Measurements from ENCODE around the gene DPCD. TPM values are rescaled to one million over a fixed set of nuclear protein-coding genes. Genes with fewer than 3 reads are reported as not detected.

DPCD gene
- total RNA-seq, 2 experiments from 2014 or later: 9.1 to 10.3 TPM

DNA sequence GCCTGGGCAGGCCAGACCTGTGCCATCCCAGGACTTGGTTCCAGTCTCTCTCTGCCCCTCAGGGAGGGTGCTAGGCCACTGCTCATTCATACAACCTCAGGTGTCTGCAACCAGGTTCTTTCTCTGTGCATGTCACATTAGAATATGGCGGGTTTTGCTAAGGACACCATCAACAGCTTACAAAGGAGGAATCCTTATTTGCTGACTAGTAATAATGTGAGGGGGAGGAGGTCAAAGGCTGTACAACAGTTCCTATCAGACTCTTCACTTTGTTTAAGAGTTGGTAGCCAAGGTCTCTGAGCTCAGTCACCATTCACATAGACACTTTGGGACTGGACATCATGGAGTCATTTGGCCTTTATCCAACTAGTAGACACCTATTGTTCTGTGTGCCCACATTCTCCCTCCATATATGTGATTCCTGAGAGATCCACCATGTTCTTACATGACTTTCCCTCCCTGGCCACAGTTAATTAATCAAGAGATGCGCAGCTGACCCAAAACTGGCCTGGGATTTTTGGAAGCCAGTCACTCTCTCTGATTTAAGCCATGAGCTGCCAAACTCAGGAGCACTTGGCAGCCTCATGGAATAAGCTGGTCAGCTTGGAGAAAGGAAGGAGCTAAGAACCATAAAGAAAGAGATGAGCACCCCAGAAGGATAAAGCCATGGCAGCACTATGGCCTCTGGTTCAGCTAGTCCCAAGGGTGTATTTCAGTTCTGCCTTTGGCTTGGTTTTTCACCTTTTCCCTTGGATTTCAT lies 51.2 kb downstream of the DPCD start:
- TF ChIP-seq CTCF (conservative IDR thresholded peaks at IDR 0.05; ENCODE audit: low read length): no peak
- no peak for TF ChIP-seq EZH2phosphoT487 (IDR thresholded peaks at IDR 0.05; ENCODE audit: borderline replicate concordance, low read depth, low read length)
- POLR2A ChIA-PET: no interaction called here
- no TSS peak for BruUV-seq (replicated peaks)

DNA sequence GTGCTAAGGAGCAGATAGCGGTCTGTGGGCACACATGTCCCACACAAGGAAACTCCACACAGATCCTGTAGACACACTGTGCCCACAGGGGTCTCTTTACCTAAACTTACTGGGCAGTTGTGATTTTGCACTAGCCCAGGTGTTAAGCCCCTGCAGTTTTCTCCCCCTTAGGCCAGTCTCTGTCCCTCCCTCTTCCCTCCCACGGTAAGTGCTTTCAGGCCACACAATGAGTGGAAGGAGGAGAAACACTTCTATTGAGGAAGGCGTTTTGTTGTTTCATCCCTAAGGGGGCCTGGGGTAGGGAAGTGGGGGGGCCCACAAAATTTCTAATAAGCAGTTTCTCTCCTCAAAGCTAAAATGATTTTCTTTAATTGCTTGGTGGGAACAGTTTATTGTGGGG lies 55.4 kb downstream of the DPCD start:
- Histone ChIP-seq H3K9me3 (ENCODE audit: low read length) (no peaks in the 10 kb centered on the region), H3K4me3 (ENCODE audit: low read depth, low read length, poor library complexity, severe bottlenecking) (no peak overlapping the region), H4K20me1 (ENCODE audit: insufficient read depth, low read length) (no peaks in the 10 kb centered on the region), H3K9me2 (ENCODE audit: insufficient read depth, low read length) (no peaks in the 10 kb centered on the region), H3K79me2 (ENCODE audit: insufficient read depth, low read depth, low read length) (no peaks in the 10 kb centered on the region), H3K27ac (ENCODE audit: low read depth, low read length, poor library complexity, severe bottlenecking) (no peak overlapping the region), H2AFZ (ENCODE audit: low read length) (no peak overlapping the region), H3K4me2 (ENCODE audit: low read length) (no peak overlapping the region), H3K36me3 (ENCODE audit: insufficient read depth, low read length) (peaks cover 23% of the 10 kb centered on the region; the same call in 1 of the 2 replicates), H3K4me1 (ENCODE audit: insufficient read depth, low read length, poor library complexity, severe bottlenecking) (no peaks in the 10 kb centered on the region)
- DNase-seq (ENCODE audit: low spot score): no peak
- ChIA-PET POLR2A (no interaction called here), CTCF (ENCODE audit: unreplicated experiment) (no interaction called here)
- TF ChIP-seq CTCF (conservative IDR thresholded peaks at IDR 0.05; ENCODE audit: low read length): no peak
- TF ChIP-seq EZH2phosphoT487 (IDR thresholded peaks at IDR 0.05; ENCODE audit: borderline replicate concordance, low read depth, low read length): no peak
- intact Hi-C loops (cut with micrococcal nuclease; ENCODE audit: unreplicated experiment): no loop called here
- BruUV-seq (replicated peaks): no TSS peak

More for the DNA sequence above, 51.2 kb downstream of the DPCD start:
- no peaks in the 10 kb centered on the region for H4K20me1 ChIP-seq (ENCODE audit: insufficient read depth, low read length)
- H3K9me3 ChIP-seq (ENCODE audit: low read length): no peaks in the 10 kb centered on the region
- H3K36me3 ChIP-seq (ENCODE audit: insufficient read depth, low read length): peaks cover 35% of the 10 kb centered on the region
- no peak overlapping the region for H3K27ac ChIP-seq (ENCODE audit: low read depth, low read length, poor library complexity, severe bottlenecking)
- H3K4me1 ChIP-seq (ENCODE audit: insufficient read depth, low read length, poor library complexity, severe bottlenecking): no peaks in the 10 kb centered on the region
- H3K9me2 ChIP-seq (ENCODE audit: insufficient read depth, low read length): no peaks in the 10 kb centered on the region
- H3K4me3 ChIP-seq (ENCODE audit: low read depth, low read length, poor library complexity, severe bottlenecking): no peak overlapping the region
- DNase-seq (ENCODE audit: low spot score): no peak
- H3K4me2 ChIP-seq (ENCODE audit: low read length): no peak overlapping the region
- H2AFZ ChIP-seq (ENCODE audit: low read length): no peak overlapping the region
- H3K79me2 ChIP-seq (ENCODE audit: insufficient read depth, low read depth, low read length): no peaks in the 10 kb centered on the region
- CTCF ChIA-PET (ENCODE audit: unreplicated experiment): no interaction called here
- intact Hi-C loops (cut with micrococcal nuclease; ENCODE audit: unreplicated experiment): no loop called here

- CTCF ChIA-PET (ENCODE audit: unreplicated experiment): no interaction called here
- no peaks in the 10 kb centered on the region for H4K20me1 ChIP-seq (ENCODE audit: insufficient read depth, low read length)
- no peaks in the 10 kb centered on the region for H3K4me1 ChIP-seq (ENCODE audit: insufficient read depth, low read length, poor library complexity, severe bottlenecking)
- no peaks in the 10 kb centered on the region for H3K79me2 ChIP-seq (ENCODE audit: insufficient read depth, low read depth, low read length)
- TF ChIP-seq EZH2phosphoT487 (IDR thresholded peaks at IDR 0.05; ENCODE audit: borderline replicate concordance, low read depth, low read length) (no peak), CTCF (conservative IDR thresholded peaks at IDR 0.05; ENCODE audit: low read length) (no peak)
- H2AFZ ChIP-seq (ENCODE audit: low read length): no peak overlapping the region
- H3K9me2 ChIP-seq (ENCODE audit: insufficient read depth, low read length): no peaks in the 10 kb centered on the region
- no peak overlapping the region for H3K4me2 ChIP-seq (ENCODE audit: low read length)
- POLR2A ChIA-PET: no interaction called here
- DNase-seq (ENCODE audit: low spot score): no peak
- peaks cover 26% of the 10 kb centered on the region; the same call in 1 of the 2 replicates for H3K36me3 ChIP-seq (ENCODE audit: insufficient read depth, low read length)
- no TSS peak for BruUV-seq (replicated peaks)
- H3K27ac ChIP-seq (ENCODE audit: low read depth, low read length, poor library complexity, severe bottlenecking): no peak overlapping the region
- H3K4me3 ChIP-seq (ENCODE audit: low read depth, low read length, poor library complexity, severe bottlenecking): no peak overlapping the region
- no peaks in the 10 kb centered on the region for H3K9me3 ChIP-seq (ENCODE audit: low read length)
- intact Hi-C loops (cut with micrococcal nuclease; ENCODE audit: unreplicated experiment): no loop called here
Measured at GRCh38 chr10:101644002-101644401, 55.9 kb downstream of the DPCD start.

Measured in OCI-LY7 (cell line).